Measurements from ENCODE around the gene LARP1.
A peak's percentile ranks its signal among the peaks of the same experiment; 100 is the strongest.
"Not testable (repeated sequence)": the region's sequence is repeated elsewhere in the genome, so short reads cannot be mapped to it uniquely, and the experiment has no call there.

The LARP1 gene

GRCh38 chr5:154735362-154735761, 19.8 kb upstream of the LARP1 start:
- not testable (repeated sequence) for DNase-seq (ENCODE audit: low read depth)

DNA sequence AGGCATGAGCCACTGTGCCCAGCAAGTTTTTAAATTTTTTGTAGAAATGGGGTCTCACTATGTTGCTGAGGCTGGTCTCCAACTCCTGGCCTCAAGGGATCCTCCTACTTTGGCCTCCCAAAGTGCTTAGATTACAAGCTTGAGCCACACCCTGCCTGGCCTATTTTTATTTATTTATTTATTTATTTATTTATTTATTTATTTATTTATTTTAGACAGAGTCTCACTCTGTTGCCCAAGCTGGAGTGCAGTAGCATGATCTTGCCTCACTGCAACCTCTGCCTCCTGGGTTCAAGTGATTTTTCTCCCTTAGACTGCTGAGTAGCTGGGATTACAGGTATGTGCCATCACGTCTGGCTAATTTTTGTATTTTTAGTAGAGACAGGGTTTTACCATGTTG, 18.8 kb upstream of the LARP1 start:
- not testable (repeated sequence) for DNase-seq (ENCODE audit: low read depth)

- DNase-seq (ENCODE audit: low read depth): no peak
Observed at GRCh38 chr5:154737667-154738320, 17.4 kb upstream of the LARP1 start.

DNA sequence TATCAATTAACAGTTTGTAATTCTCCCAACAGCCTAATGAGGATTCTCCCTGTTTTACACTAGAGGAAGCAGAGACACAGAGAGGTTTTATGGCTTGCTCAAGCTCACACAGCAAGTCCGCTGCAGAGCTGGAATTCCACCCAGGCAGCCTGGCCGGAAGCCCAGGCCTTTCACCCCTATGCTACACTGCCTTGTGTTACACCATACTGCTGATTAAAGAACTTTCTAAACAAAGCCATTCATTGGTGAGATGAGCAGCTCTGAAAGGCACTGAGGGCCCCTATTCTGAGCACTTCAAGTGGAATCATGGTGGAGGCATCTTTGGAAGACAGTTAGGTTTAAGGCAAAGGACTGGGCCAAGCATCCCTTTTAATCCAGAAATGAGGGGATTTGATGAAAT, 14.7 kb upstream of the LARP1 start:
- DNase-seq (ENCODE audit: low read depth): peak; percentile 93

- DNase-seq (ENCODE audit: low read depth): peak; percentile 68
Observed at GRCh38 chr5:154740957-154741356, 14.2 kb upstream of the LARP1 start.

DNA sequence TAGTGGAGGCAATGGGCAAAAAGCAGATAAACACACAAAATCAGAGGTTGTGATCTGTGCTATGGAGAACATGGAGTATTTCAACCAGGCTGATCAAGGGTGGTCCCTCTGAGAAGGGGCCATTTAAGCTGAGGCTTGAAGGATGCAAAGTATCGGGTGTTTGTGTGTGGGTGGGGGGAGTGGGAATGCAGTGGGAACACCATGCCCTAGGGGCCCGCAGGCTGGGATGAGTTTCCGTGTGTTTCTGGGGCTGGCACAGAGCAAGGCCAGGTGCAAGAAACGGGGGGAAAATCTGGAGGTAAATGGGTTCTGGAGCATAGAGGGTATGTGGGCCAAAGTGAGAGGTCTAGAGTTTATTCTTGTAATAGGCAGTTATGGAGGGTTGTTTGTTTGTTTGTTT, 13.8 kb upstream of the LARP1 start:
- no peak for DNase-seq (ENCODE audit: low read depth)

GRCh38 chr5:154743812-154744211, 11.4 kb upstream of the LARP1 start:
- no peak for DNase-seq (ENCODE audit: low read depth)

- DNase-seq (ENCODE audit: low read depth): no peak
Observed at GRCh38 chr5:154745349-154745748, 9.8 kb upstream of the LARP1 start.

DNA sequence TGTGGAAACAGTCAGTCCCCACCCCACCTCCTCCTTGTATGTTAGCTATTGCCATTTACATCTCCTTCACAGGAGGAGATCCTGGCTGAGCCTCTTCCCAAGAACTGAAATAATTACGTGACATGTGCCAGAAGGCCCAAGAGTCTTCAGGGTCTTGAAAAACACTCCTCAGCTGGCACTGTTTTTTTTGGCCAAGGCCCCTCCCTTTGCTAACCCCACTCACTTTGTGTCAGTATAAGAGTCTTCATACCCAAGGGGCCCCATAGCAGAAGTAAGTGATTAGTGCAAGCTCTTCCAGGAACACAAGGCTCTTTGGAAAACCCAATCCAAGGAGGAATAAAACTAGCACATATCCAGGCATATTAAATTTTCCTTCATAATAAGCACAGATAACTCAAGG, 5.7 kb upstream of the LARP1 start:
- DNase-seq (ENCODE audit: low read depth): no peak

GRCh38 chr5:154750641-154751040, 4.5 kb upstream of the LARP1 start:
- not testable (repeated sequence) for DNase-seq (ENCODE audit: low read depth)

- no peak for DNase-seq (ENCODE audit: low read depth)
Observed at GRCh38 chr5:154751854-154752253, 3.3 kb upstream of the LARP1 start.

DNA sequence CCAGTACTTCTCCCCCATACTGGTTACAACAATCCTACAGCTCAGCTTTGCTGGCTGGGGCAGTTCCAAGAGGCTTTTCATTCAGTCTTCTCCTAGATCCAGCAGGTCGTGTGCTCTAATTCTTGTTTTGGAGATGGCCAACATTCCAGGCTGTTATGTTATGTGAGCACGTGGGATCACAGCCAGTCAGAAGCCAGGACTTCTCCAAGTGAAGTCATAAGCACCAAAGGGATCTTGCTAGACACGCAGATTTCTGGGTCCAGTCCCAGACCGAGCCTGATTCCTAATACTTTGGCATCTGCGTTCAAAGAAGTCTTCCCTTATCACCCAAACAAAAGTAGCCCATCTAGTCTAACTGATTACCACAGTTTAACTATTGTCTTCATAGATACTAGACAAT, 1.4 kb upstream of the LARP1 start:
- peak; percentile 96 for DNase-seq (ENCODE audit: low read depth)

DNA sequence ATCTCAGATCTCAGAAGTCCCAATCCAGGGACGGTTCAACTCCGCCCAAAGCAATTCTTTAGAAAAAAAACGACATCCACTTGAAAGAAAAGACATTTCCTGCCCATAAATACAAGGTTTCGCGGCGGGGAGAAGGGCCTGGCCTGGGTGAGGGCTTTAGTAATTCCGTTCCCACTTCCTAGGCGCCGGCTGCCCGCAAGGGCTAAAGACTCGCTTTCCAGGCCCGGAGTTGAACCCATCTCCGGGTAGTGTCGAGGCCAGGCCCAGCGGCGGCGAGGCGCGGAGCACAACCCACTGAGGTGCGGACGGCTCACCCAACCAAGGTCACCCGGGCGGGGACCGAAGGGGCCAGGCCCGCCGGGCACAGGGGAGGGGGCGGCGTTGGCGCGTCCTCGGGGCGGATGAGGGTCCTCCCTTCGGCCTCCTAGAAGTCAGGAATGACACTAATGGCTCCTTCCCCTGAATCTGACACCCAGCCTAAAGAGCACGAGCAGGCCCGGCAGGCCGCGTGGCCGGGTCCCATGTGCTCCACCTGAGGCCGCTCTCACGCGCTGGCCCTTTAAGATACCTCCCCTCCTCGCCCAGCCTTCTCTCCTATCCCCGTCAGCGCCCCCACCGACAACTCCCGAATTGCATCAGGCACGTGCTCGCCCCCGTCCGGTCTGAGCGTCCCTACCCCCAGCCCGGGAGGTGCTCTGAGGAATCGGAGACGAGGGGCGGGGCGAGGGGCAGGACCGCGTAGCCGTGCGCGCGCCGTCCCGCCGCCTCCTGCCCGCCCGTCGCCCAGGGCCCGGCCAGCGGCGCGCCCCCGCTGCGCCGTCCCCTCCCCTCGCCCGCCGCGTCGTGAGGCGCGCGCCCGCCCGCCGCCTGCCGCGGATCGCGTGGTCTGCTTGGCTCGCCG, 467 bp upstream of the LARP1 start:
- DNase-seq (ENCODE audit: low read depth): peak; percentile 99

GRCh38 chr5:154756009-154756867, 1.1 kb downstream of the LARP1 start:
- DNase-seq (ENCODE audit: low read depth): no peak

GRCh38 chr5:154756868-154757813, 2.0 kb downstream of the LARP1 start:
- DNase-seq (ENCODE audit: low read depth): peak; percentile 47

- no peak for DNase-seq (ENCODE audit: low read depth)
Observed at GRCh38 chr5:154757814-154758406, 2.7 kb downstream of the LARP1 start.

DNA sequence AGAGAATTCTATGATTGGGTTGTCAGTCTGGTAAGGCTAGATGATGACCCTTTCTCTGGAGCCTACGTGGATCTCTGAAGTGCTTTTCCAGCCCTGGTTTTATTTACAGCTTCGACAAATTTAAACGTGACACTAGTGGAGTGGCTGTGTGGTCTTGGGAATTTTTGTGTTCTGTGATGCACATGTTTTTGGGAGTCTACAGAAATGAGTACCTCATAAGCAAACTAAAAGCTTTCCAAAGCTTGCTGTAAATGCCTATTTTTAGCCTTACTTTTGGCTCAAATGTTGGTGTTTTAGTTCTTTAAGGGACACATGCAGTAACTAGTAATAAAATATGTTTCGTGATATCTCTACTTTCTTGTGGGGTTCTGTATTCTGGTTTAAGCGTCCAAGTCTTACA, 3.3 kb downstream of the LARP1 start:
- DNase-seq (ENCODE audit: low read depth): no peak

DNA sequence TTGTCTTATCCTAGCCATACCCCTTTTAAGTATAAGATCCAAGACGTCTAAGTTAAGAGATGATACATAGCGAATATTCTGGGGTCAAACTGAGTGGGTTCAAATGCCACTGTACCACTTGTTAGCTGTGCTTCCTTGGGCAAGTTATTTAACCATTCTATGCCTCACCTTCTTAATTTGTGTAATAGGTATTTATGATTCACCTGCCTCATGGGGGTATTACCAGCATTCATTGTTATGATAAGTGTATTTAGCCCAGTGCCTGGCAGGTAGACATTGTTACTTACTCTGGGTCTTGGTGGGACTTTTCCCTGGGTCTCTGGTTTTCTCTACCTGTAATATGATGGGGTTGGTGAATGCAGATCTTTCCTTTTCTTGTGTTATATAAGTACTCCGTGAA, 3.8 kb downstream of the LARP1 start:
- DNase-seq (ENCODE audit: low read depth): no peak

DNA sequence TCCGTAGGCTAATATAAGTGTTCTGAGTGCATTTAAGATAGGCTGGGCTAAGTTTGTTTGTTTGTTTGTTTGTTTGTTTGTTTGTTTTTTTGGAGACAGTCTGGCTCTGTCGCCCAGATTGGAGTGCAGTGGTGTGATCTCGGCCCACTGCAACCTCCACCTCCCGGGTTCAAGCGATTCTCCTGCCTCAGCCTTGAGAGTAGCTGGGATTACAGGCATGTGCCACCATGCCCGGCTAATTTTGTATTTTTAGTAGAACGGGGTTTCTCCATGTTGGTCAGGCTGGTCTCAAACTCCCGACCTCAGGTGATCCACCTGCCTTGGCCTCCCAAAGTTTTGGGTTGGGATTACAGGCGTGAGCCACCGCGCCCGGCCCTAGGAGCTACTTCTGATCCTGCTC, 4.7 kb downstream of the LARP1 start:
- not testable (repeated sequence) for DNase-seq (ENCODE audit: low read depth)

GRCh38 chr5:154761046-154761736, 6.0 kb downstream of the LARP1 start:
- no peak for DNase-seq (ENCODE audit: low read depth)

Measured in iris pigment epithelial cell (primary cell).